Astrocyte (in vitro differentiated cells and primary cell): ENCODE data around the gene SLIT3. TPM values are rescaled to one million over a fixed set of nuclear protein-coding genes. Genes with fewer than 3 reads are reported as not detected.

Experiments
- DNase-seq: peaks from one replicate; pipeline ENCODE4 v3.0.0-alpha.2; 2010; ENCODE audit warnings: low read depth
- FAIRE-seq: peaks from 2 replicates; lab custom pipeline; 2011; peaks lifted over from hg19 to GRCh38; lab: Jason Lieb, UNC
- H2AFZ ChIP-seq: 2 replicates; pipeline ENCODE4 v1.6.0; 2012; ENCODE audit warnings: low read depth, low read length, inconsistent platforms
- H3K27ac ChIP-seq: 2 replicates; pipeline ENCODE4 v1.5.1; 2011; ENCODE audit warnings: low read depth, low read length, inconsistent platforms
- H3K27me3 ChIP-seq: 2 replicates; pipeline ENCODE4 v1.6.0; 2011; ENCODE audit warnings: low read length, inconsistent platforms; ENCODE audit not compliant: insufficient read depth
- H3K36me3 ChIP-seq: 2 replicates; pipeline ENCODE4 v1.5.1; 2011; ENCODE audit warnings: low read length, inconsistent platforms; ENCODE audit not compliant: insufficient read depth
- H3K4me1 ChIP-seq: 2 replicates; pipeline ENCODE4 v1.5.1; 2011; ENCODE audit warnings: low read length, inconsistent platforms; ENCODE audit not compliant: insufficient read depth
- H3K4me2 ChIP-seq: 2 replicates; pipeline ENCODE4 v1.6.0; 2012; ENCODE audit warnings: low read length, inconsistent platforms
- H3K4me3 ChIP-seq: 2 replicates; pipeline ENCODE4 v1.5.1; 2011; ENCODE audit warnings: low read depth, mild to moderate bottlenecking, low read length, inconsistent platforms; ENCODE audit not compliant: insufficient read depth
- H3K79me2 ChIP-seq: 2 replicates; pipeline ENCODE4 v1.6.0; 2012; ENCODE audit warnings: mild to moderate bottlenecking, low read length, inconsistent platforms; ENCODE audit not compliant: insufficient read depth
- H3K9ac ChIP-seq: 2 replicates; pipeline ENCODE4 v1.6.0; 2012; ENCODE audit warnings: mild to moderate bottlenecking, low read length, inconsistent platforms
- H3K9me3 ChIP-seq: 2 replicates; pipeline ENCODE4 v1.5.1; 2012; ENCODE audit warnings: low read depth, mild to moderate bottlenecking, low read length, inconsistent platforms; ENCODE audit not compliant: insufficient read depth
- H4K20me1 ChIP-seq: 2 replicates; pipeline ENCODE4 v1.6.0; 2012; ENCODE audit warnings: low read length, inconsistent platforms; ENCODE audit not compliant: insufficient read depth
- H3K27ac Mint-ChIP-seq: one replicate; pipeline ENCODE4 v1.8.0; 2021; ENCODE audit warnings: mild to moderate bottlenecking, mixed read lengths; ENCODE audit not compliant: unreplicated experiment
- H3K27me3 Mint-ChIP-seq: one replicate; pipeline ENCODE4 v1.8.0; 2021; ENCODE audit warnings: low read depth, mixed read lengths; ENCODE audit not compliant: unreplicated experiment
- H3K36me3 Mint-ChIP-seq: one replicate; pipeline ENCODE4 v1.8.0; 2021; ENCODE audit warnings: low read depth, mixed read lengths; ENCODE audit not compliant: unreplicated experiment
- H3K4me1 Mint-ChIP-seq: one replicate; pipeline ENCODE4 v1.8.0; 2021; ENCODE audit warnings: low read depth, mixed read lengths; ENCODE audit not compliant: unreplicated experiment
- H3K4me3 Mint-ChIP-seq: one replicate; pipeline ENCODE4 v1.8.0; 2021; ENCODE audit warnings: mild to moderate bottlenecking, moderate library complexity, mixed read lengths; ENCODE audit not compliant: unreplicated experiment
- H3K9me3 Mint-ChIP-seq: one replicate; pipeline ENCODE4 v1.8.0; 2021; ENCODE audit warnings: mild to moderate bottlenecking, mixed read lengths; ENCODE audit not compliant: unreplicated experiment
- EZH2 ChIP-seq: IDR thresholded peaks from 2 replicates; pipeline ENCODE4 v1.6.1; 2012; ENCODE audit warnings: mild to moderate bottlenecking, low read length, inconsistent platforms; ENCODE audit not compliant: insufficient read depth
- total RNA-seq: library from RNA; stranded (reverse); gene quantifications from 2 replicates; pipeline ENCODE4 v1.2.1, GENCODE V29; 2021
- TF ChIP-seq, protein P1 (sequence below): IDR thresholded peaks from 2 replicates; pipeline ENCODE4 v1.5.1; 2011; ENCODE audit warnings: low read depth, mild to moderate bottlenecking, inconsistent platforms, low read length, moderate library complexity; ENCODE audit not compliant: insufficient read depth

SLIT3 gene
- total RNA-seq, 1 donor from 2014 or later = 20.7 TPM

DNA sequence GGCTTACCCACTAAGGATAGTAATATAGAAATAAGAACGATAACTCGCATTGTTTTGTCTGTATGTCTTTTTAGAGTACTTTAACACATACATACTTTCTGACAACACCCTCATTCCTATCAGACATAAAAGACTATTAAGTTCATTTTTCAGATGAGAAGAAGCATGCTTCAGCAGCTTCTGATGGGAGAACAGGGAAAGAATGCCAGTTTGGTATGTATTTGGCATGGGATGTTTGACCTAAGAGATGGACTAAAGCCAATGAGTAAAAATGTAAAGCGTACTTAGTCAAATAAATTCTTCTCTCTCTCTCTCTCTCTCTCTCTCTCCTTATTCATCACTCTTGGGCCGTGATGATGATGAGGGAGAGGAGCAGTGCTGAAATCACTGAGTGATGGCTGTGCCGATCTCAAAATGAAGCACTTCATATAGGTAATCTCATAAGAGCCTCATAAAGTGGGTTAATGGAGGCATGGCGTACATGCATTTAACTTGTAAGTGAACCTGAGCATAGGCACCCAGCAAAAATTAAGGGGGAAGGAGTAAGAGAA is 71.5 kb downstream of the SLIT3 start:
- no peak overlapping the region for H3K4me2 ChIP-seq
- TF ChIP-seq, protein P1, sequence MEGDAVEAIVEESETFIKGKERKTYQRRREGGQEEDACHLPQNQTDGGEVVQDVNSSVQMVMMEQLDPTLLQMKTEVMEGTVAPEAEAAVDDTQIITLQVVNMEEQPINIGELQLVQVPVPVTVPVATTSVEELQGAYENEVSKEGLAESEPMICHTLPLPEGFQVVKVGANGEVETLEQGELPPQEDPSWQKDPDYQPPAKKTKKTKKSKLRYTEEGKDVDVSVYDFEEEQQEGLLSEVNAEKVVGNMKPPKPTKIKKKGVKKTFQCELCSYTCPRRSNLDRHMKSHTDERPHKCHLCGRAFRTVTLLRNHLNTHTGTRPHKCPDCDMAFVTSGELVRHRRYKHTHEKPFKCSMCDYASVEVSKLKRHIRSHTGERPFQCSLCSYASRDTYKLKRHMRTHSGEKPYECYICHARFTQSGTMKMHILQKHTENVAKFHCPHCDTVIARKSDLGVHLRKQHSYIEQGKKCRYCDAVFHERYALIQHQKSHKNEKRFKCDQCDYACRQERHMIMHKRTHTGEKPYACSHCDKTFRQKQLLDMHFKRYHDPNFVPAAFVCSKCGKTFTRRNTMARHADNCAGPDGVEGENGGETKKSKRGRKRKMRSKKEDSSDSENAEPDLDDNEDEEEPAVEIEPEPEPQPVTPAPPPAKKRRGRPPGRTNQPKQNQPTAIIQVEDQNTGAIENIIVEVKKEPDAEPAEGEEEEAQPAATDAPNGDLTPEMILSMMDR = no peak
- no peak for TF ChIP-seq EZH2
- H3K27me3 ChIP-seq = no peaks in the 10 kb centered on the region
- H3K4me1 ChIP-seq = no peaks in the 10 kb centered on the region
- Mint-ChIP-seq H3K36me3 (no peaks in the 10 kb centered on the region), H3K4me1 (peaks cover 2% of the 10 kb centered on the region), H3K9me3 (no peaks in the 10 kb centered on the region), H3K4me3 (no peak overlapping the region), H3K27ac (no peak overlapping the region), H3K27me3 (peaks cover 1% of the 10 kb centered on the region)
- no peaks in the 10 kb centered on the region for H3K36me3 ChIP-seq
- H3K79me2 ChIP-seq = no peaks in the 10 kb centered on the region
- no peak overlapping the region for H3K9ac ChIP-seq
- DNase-seq (peak; percentile 74), FAIRE-seq (no peak)
- no peak overlapping the region for H2AFZ ChIP-seq
- H3K27ac ChIP-seq = no peak overlapping the region
- no peaks in the 10 kb centered on the region for H4K20me1 ChIP-seq
- no peaks in the 10 kb centered on the region for H3K9me3 ChIP-seq
- H3K4me3 ChIP-seq = no peak overlapping the region

DNA sequence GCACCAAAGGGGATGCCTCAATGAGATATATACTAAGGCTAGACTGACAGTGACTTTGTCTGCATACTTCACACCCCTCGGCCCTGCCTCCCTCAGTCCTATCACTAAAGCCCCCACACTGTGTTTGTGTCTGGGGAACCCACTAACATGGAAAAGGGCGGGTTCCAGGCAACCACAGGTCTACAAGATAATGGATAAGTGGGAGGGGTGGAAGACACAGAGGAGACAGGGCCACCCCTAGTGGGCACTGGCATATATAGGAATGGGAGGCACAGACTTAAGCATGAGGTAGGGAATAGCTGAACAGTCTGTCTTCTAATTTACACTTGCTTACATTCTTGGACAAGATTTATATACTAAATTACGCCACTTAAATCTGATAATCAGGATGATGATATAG is 74.0 kb downstream of the SLIT3 start:
- DNase-seq (no peak), FAIRE-seq (no peak)
- Histone ChIP-seq H3K4me2 (no peak overlapping the region), H3K36me3 (no peaks in the 10 kb centered on the region), H3K9me3 (no peaks in the 10 kb centered on the region), H3K27ac (no peak overlapping the region), H3K27me3 (no peaks in the 10 kb centered on the region), H2AFZ (no peak overlapping the region), H3K79me2 (no peaks in the 10 kb centered on the region), H3K9ac (no peak overlapping the region), H3K4me3 (no peak overlapping the region), H4K20me1 (no peaks in the 10 kb centered on the region), H3K4me1 (no peaks in the 10 kb centered on the region)
- H3K27ac Mint-ChIP-seq = no peak overlapping the region
- TF ChIP-seq EZH2 = no peak
- TF ChIP-seq, protein P1 = no peak
- H3K27me3 Mint-ChIP-seq = peaks cover 3% of the 10 kb centered on the region
- peaks cover 7% of the 10 kb centered on the region for H3K4me1 Mint-ChIP-seq
- no peak overlapping the region for H3K4me3 Mint-ChIP-seq
- H3K36me3 Mint-ChIP-seq = no peaks in the 10 kb centered on the region
- H3K9me3 Mint-ChIP-seq = no peaks in the 10 kb centered on the region

DNA sequence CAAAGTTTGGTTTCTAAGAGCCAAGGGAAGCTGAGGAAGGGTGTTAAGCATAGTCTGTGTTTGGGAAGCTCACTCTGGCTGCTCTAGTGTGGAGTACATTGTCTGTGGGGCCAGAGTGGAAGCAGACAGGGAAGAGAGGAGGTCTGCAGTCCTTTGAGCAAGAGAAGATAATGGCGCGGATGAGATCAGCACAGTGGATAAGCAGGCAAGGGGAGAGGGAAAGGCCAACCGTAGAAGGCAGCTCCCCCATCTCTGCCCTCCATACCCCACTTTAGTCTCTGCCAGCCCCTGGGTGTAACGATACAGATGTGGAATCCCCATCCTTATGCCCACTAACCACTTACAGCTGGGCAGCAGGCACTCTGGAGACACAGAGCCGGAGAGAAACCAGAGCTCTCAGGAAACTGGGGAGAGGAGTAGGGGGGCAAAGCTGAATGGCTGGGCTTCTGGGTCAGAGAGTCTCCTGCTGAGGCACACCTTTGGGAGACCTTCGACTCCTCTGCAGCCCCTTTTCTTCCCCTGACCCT is 75.0 kb downstream of the SLIT3 start:
- no peaks in the 10 kb centered on the region for H3K79me2 ChIP-seq
- peaks cover 10% of the 10 kb centered on the region for H3K27me3 Mint-ChIP-seq

More for the DNA sequence above, 75.0 kb downstream of the SLIT3 start:
- H3K4me3 Mint-ChIP-seq = no peak overlapping the region
- no peaks in the 10 kb centered on the region for H3K9me3 ChIP-seq
- no peaks in the 10 kb centered on the region for H3K4me1 ChIP-seq
- H3K4me1 Mint-ChIP-seq = peaks cover 7% of the 10 kb centered on the region
- H4K20me1 ChIP-seq = no peaks in the 10 kb centered on the region
- H3K36me3 ChIP-seq = no peaks in the 10 kb centered on the region
- no peak overlapping the region for H3K9ac ChIP-seq
- no peaks in the 10 kb centered on the region for H3K9me3 Mint-ChIP-seq
- H2AFZ ChIP-seq = no peak overlapping the region
- TF ChIP-seq, protein P1 = no peak
- DNase-seq = no peak
- H3K4me3 ChIP-seq = no peak overlapping the region
- H3K4me2 ChIP-seq = no peak overlapping the region
- H3K36me3 Mint-ChIP-seq = peaks cover 3% of the 10 kb centered on the region
- no peaks in the 10 kb centered on the region for H3K27me3 ChIP-seq
- FAIRE-seq = no peak
- no peak overlapping the region for H3K27ac ChIP-seq
- no peak overlapping the region for H3K27ac Mint-ChIP-seq
